Stimulated activated naive CD8-positive, alpha-beta T cell treated with anti-CD3 and anti-CD28 coated beads, Interleukin-15, amount 100 ng/mL, for 72 hours (primary cell): ENCODE data around the gene DPAGT1.
A peak's percentile ranks its signal among the peaks of the same experiment; 100 is the strongest.
"Not testable (repeated sequence)": the region's sequence is repeated elsewhere in the genome, so short reads cannot be mapped to it uniquely, and the experiment has no call there.

Experiments used
- ATAC-seq: fragments of 150-1000 bp; cut with Tn5 transposase; 2 replicates; pipeline ENCODE4 v1.10.0; 2021; ENCODE audit warnings: mild to moderate bottlenecking, moderate library complexity
- DNase-seq, 2 donors: peaks; one replicate each; pipeline ENCODE4 v3.0.0; 2021 to 2022
- H3K27ac Mint-ChIP-seq, 2 donors: one replicate each; pipeline ENCODE4 v1.8.0; 2022; ENCODE audit warnings: mild to moderate bottlenecking in 2 of 2, mixed read lengths in 2 of 2, moderate library complexity in 2 of 2
- H3K27me3 Mint-ChIP-seq: one replicate; pipeline ENCODE4 v1.8.0; 2022; ENCODE audit warnings: mixed read lengths
- H3K4me1 Mint-ChIP-seq: one replicate; pipeline ENCODE4 v1.8.0; 2022; ENCODE audit warnings: mild to moderate bottlenecking, mixed read lengths
- H3K4me3 Mint-ChIP-seq, 2 donors: one replicate each; pipeline ENCODE4 v1.8.0; 2022; ENCODE audit warnings: mild to moderate bottlenecking in 2 of 2, mixed read lengths in 2 of 2, moderate library complexity in 1 of 2
- H3K9me3 Mint-ChIP-seq, 2 donors: one replicate each; pipeline ENCODE4 v1.8.0; 2022; ENCODE audit warnings: mixed read lengths in 2 of 2

The DPAGT1 gene

DNA sequence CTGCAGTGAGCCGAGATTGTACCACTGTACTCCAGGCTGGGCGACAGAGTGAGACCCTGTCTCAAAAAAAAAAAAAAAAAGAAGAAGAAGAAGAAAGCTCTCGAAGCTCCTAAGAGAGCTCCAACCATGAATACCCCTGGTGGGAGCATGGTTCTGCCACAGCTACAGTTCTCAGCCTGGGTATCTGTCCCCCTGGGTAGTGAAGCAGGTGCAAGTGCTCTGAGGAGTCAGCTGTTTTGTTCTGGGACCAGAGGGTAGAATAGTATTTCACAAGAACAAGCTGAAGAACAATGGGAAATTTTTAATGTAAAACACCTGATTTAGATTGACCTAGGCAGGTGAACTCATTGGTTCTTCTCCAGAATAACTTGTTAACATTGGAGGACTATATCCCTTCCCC lies 40.4 kb downstream of the DPAGT1 start:
- ATAC-seq (no peak), DNase-seq (no peak)
- Mint-ChIP-seq H3K9me3 (no peaks in the 10 kb centered on the region), H3K27ac (no peak overlapping the region), H3K27me3 (no peaks in the 10 kb centered on the region), H3K4me3 (no peak overlapping the region), H3K4me1 (peaks cover 30% of the 10 kb centered on the region)

- not testable (repeated sequence) for ATAC-seq, H3K27me3 Mint-ChIP-seq, H3K4me3 Mint-ChIP-seq, DNase-seq, H3K27ac Mint-ChIP-seq, H3K9me3 Mint-ChIP-seq
- H3K4me1 Mint-ChIP-seq: peaks cover 36% of the 10 kb centered on the region
These were observed 42.5 kb downstream of the DPAGT1 start for GRCh38 chr11:119059128-119059527.

- H3K4me3 Mint-ChIP-seq: peak within 1 kb of the TSS; percentile 91 to 96
These were observed 44.5 kb downstream of the DPAGT1 start, which contains the start of gene HYOU1 for GRCh38 chr11:119057000-119057769. Gene HYOU1, minus strand, starts transcription at chr11:119057205. Its CDS starts 1,045 bp downstream, at chr11:119056160.

GRCh38 chr11:119056421-119056999 lies 45.1 kb downstream of the DPAGT1 start:
- DNase-seq (peak; percentile 41 to 58), ATAC-seq (peak; percentile 27)
- Mint-ChIP-seq H3K27ac (peak overlapping the region; percentile 99), H3K4me3 (peak overlapping the region; percentile 91 to 96), H3K4me1 (peaks cover 61% of the 10 kb centered on the region), H3K27me3 (no peaks in the 10 kb centered on the region), H3K9me3 (no peaks in the 10 kb centered on the region)

More at GRCh38 chr11:119057000-119057769, 44.5 kb downstream of the DPAGT1 start, which contains the start of gene HYOU1:
- Mint-ChIP-seq H3K27ac (peak within 1 kb of the TSS; percentile 99), H3K27me3 (no peaks in the 10 kb centered on the region), H3K4me1 (peaks cover 56% of the 10 kb centered on the region), H3K9me3 (no peaks in the 10 kb centered on the region)
- peak; percentile 95 for ATAC-seq
- peak; percentile 98 to 99 for DNase-seq

DNA sequence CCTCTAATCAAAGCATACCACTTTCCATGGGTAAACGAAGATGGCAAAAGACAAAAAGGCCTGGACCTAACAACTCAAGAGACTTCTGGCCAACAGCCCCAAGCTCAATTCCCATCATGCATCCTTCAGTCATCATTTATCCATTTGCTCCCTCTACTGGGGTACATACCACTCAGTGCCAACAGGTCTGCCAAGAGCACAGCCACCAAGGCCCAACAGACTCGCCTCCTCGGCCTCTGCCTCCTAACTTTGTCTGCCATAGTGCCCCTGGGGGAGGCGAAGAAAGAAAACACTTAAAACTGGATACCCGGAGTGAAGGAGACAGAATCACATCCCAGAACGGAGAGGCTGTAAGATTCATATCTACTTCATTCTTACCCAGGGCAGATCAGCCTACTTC lies 45.8 kb downstream of the DPAGT1 start:
- Mint-ChIP-seq H3K27me3 (no peaks in the 10 kb centered on the region), H3K27ac (peak overlapping the region; percentile 94 to 99), H3K4me1 (peaks cover 65% of the 10 kb centered on the region), H3K4me3 (peak overlapping the region; percentile 91 to 96), H3K9me3 (no peaks in the 10 kb centered on the region)
- DNase-seq (peak; percentile 18 to 33), ATAC-seq (no peak)

DNA sequence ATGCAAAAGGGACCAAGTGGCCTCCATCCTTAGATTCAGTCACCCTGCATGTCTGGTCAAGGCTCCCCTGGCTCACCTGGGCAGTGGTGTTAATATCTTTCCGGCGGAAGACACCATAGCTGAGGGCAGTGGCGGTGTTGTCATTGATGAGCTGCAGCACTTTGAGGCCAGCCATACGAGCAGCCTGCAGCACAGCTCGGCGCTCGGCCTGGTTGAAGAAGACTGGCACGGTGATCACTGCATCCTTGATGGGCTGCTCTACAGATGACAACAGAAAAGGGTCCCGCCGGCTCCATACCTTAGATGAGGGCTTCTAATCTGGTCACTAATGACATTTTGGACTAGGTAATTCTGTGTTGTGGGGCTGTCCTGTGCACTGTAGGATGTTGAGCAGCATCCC lies 47.2 kb downstream of the DPAGT1 start:
- Mint-ChIP-seq H3K9me3 (no peaks in the 10 kb centered on the region), H3K27ac (no peak overlapping the region), H3K4me1 (peaks cover 65% of the 10 kb centered on the region), H3K27me3 (no peaks in the 10 kb centered on the region), H3K4me3 (peak overlapping the region in 1 of 2 donors; percentile 14)
- no peak for ATAC-seq
- no peak for DNase-seq

GRCh38 chr11:119052163-119052814 lies 49.4 kb downstream of the DPAGT1 start:
- H3K27ac Mint-ChIP-seq: peak overlapping the region; percentile 54 to 57
- H3K4me3 Mint-ChIP-seq: no peak overlapping the region
- H3K9me3 Mint-ChIP-seq: no peaks in the 10 kb centered on the region
- H3K27me3 Mint-ChIP-seq: no peaks in the 10 kb centered on the region
- ATAC-seq (no peak), DNase-seq (no peak)
- H3K4me1 Mint-ChIP-seq: peaks cover 52% of the 10 kb centered on the region

- ATAC-seq (peak; percentile 44), DNase-seq (no peak)
- Mint-ChIP-seq H3K4me1 (peaks cover 52% of the 10 kb centered on the region), H3K27me3 (no peaks in the 10 kb centered on the region), H3K27ac (peak overlapping the region; percentile 54 to 57), H3K4me3 (peak overlapping the region in 1 of 2 donors; percentile 3), H3K9me3 (no peaks in the 10 kb centered on the region)
These were observed 50.1 kb downstream of the DPAGT1 start for GRCh38 chr11:119051440-119052162.

- no peaks in the 10 kb centered on the region for H3K9me3 Mint-ChIP-seq
- no peak for DNase-seq
These were observed 52.6 kb downstream of the DPAGT1 start for GRCh38 chr11:119049081-119049480.

DNA sequence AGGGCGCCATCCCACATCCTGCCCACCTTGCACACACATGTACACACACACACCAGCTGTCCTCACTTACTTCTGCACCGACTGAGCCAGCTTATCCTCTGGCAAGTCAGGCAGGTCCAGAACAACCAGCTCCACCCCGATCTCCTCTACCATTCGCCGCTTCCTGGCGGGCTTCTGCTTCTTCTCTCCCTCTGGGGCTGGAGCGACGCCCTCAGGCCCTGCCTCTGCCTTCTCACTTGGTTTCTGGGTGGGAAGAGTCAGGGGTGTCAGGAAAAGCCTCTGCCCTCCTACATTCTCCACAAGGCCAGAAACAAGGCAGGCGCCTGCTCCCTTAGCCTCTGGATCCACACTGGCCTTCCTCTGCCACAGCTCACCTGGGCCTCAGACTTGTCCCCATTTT lies 53.0 kb downstream of the DPAGT1 start:
- Mint-ChIP-seq H3K4me1 (peaks cover 24% of the 10 kb centered on the region), H3K27ac (peak overlapping the region in 1 of 2 donors; percentile 12), H3K4me3 (no peak overlapping the region), H3K27me3 (no peaks in the 10 kb centered on the region), H3K9me3 (no peaks in the 10 kb centered on the region)
- ATAC-seq (no peak), DNase-seq (no peak)

More at GRCh38 chr11:119049081-119049480, 52.6 kb downstream of the DPAGT1 start:
- H3K27me3 Mint-ChIP-seq: no peaks in the 10 kb centered on the region
- H3K4me3 Mint-ChIP-seq: no peak overlapping the region
- peaks cover 29% of the 10 kb centered on the region for H3K4me1 Mint-ChIP-seq
- ATAC-seq: no peak
- H3K27ac Mint-ChIP-seq: peak overlapping the region; percentile 6 to 12

- DNase-seq: no peak
- Mint-ChIP-seq H3K4me1 (peaks cover 13% of the 10 kb centered on the region), H3K27me3 (no peaks in the 10 kb centered on the region), H3K4me3 (no peak overlapping the region), H3K9me3 (no peaks in the 10 kb centered on the region), H3K27ac (no peak overlapping the region)
- ATAC-seq: no peak
These were observed 54.4 kb downstream of the DPAGT1 start for GRCh38 chr11:119047205-119047604.
